ENCODE results near the gene RBMS3. TPM values are rescaled to one million over a fixed set of nuclear protein-coding genes. Genes with fewer than 3 reads are reported as not detected.

Gene RBMS3
- total RNA-seq, 1 experiment from 2014 or later = 74.2 TPM

DNA sequence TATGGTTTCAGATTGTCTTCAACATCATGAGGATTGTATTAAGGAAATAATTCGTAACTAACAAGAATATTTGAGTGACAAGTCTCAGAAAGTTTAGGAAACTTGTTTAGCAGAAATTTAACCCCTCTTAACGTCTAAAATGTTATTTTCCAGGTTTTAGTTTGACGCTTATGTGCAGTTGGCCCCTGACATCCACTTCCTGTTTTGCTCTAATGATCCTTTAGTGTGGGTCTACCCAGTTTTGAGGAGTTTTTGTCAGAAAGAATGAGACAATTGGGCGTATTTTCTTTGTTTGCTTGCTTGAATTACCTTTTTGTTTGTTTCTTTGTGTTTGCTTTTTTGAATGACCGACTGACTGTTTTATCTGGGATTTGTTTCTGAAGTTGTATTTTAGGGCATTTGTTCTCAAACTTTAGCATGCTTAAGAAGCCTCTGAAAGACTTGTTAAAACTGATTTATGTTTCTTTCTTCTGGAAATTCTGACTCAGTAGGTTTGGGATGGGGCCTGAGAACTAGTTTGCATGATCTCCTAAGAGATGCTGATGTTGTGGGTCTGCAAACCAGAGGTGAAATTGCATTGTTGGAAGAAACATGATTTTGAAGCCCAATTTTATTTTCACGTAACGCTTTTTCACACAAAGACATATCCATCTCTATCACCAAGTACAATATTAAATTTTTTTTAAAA, 20.6 kb downstream of the RBMS3 start:
- H3K27ac Mint-ChIP-seq (ENCODE audit: low read depth, unreplicated experiment) = no peak overlapping the region
- H3K4me1 Mint-ChIP-seq (ENCODE audit: insufficient read depth, unreplicated experiment) = peaks cover 23% of the 10 kb centered on the region
- ChIA-PET POLR2A (no interaction called here), CTCF (no interaction called here)
- BruUV-seq (replicated peaks) = no TSS peak
- no peaks in the 10 kb centered on the region for H3K9me3 Mint-ChIP-seq (ENCODE audit: unreplicated experiment)
- peaks cover 6% of the 10 kb centered on the region for H3K36me3 Mint-ChIP-seq (ENCODE audit: insufficient read depth, unreplicated experiment)
- DNase-seq (ENCODE audit: unreplicated experiment) = no peak
- no peak overlapping the region for H3K4me3 Mint-ChIP-seq (ENCODE audit: unreplicated experiment)
- TF ChIP-seq, protein P1, sequence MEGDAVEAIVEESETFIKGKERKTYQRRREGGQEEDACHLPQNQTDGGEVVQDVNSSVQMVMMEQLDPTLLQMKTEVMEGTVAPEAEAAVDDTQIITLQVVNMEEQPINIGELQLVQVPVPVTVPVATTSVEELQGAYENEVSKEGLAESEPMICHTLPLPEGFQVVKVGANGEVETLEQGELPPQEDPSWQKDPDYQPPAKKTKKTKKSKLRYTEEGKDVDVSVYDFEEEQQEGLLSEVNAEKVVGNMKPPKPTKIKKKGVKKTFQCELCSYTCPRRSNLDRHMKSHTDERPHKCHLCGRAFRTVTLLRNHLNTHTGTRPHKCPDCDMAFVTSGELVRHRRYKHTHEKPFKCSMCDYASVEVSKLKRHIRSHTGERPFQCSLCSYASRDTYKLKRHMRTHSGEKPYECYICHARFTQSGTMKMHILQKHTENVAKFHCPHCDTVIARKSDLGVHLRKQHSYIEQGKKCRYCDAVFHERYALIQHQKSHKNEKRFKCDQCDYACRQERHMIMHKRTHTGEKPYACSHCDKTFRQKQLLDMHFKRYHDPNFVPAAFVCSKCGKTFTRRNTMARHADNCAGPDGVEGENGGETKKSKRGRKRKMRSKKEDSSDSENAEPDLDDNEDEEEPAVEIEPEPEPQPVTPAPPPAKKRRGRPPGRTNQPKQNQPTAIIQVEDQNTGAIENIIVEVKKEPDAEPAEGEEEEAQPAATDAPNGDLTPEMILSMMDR (IDR thresholded peaks at IDR 0.05; ENCODE audit: unreplicated experiment) = no peak
- H3K27me3 Mint-ChIP-seq (ENCODE audit: insufficient read depth, unreplicated experiment) = no peaks in the 10 kb centered on the region
- intact Hi-C loops (cut with micrococcal nuclease) = no loop called here

DNA sequence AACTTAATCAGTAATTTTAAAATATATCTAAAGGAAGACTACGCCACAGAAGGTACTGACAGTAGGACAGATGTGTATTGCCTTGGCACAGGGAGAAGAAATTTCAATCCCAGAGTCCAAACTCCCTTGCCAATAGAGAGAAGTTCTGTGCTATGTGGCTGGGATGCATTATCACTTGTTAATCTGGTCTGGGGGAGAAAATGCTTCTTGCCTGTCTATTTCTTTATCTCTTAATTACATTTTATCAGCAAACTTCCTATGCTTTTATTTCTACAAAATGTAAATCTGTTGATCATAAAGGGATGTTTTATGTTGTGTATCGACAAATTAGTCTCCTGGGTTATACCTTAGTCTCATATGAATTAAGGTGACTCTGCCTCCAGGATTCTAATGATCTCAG, 21.7 kb downstream of the RBMS3 start:
- H3K9me3 Mint-ChIP-seq (ENCODE audit: unreplicated experiment) = no peaks in the 10 kb centered on the region
- H3K36me3 Mint-ChIP-seq (ENCODE audit: insufficient read depth, unreplicated experiment) = peaks cover 6% of the 10 kb centered on the region
- ChIA-PET POLR2A (no interaction called here), CTCF (no interaction called here)
- no peak overlapping the region for H3K4me3 Mint-ChIP-seq (ENCODE audit: unreplicated experiment)
- no peaks in the 10 kb centered on the region for H3K27me3 Mint-ChIP-seq (ENCODE audit: insufficient read depth, unreplicated experiment)
- intact Hi-C loops (cut with micrococcal nuclease) = no loop called here
- BruUV-seq (replicated peaks) = no TSS peak
- no peak overlapping the region for H3K27ac Mint-ChIP-seq (ENCODE audit: low read depth, unreplicated experiment)
- peaks cover 20% of the 10 kb centered on the region for H3K4me1 Mint-ChIP-seq (ENCODE audit: insufficient read depth, unreplicated experiment)
- TF ChIP-seq, protein P1 (IDR thresholded peaks at IDR 0.05; ENCODE audit: unreplicated experiment) = no peak
- DNase-seq (ENCODE audit: unreplicated experiment) = no peak

DNA sequence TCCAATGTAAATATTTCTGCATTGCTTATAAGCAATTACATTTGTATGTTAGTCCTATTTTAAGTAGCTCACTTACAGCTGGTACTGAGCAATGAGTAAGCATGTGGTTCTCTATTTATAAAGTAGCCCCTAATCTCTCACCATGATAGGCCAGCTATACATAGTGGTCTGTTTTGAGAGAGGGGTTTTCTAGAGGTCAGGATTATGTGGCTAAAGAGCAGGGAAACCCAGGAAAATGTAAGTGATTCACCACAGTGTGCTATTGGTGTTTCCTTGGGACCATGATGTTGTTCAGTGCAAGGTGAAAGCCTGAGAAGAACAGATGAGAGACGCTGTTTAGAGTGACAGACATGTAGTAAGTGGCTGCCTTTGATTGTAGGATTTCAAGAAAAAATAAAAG, 26.4 kb downstream of the RBMS3 start:
- no TSS peak for BruUV-seq (replicated peaks)
- POLR2A ChIA-PET = interaction anchor here (1.0 kb wide), 1 partner anchor 17 kb away, joined by 4 read pairs; no protein-coding TSS in a partner anchor
- no peak overlapping the region for H3K27ac Mint-ChIP-seq (ENCODE audit: low read depth, unreplicated experiment)
- H3K27me3 Mint-ChIP-seq (ENCODE audit: insufficient read depth, unreplicated experiment) = no peaks in the 10 kb centered on the region
- intact Hi-C loops (cut with micrococcal nuclease) = no loop called here
- H3K36me3 Mint-ChIP-seq (ENCODE audit: insufficient read depth, unreplicated experiment) = peaks cover 11% of the 10 kb centered on the region
- H3K4me3 Mint-ChIP-seq (ENCODE audit: unreplicated experiment) = no peak overlapping the region
- no peak for DNase-seq (ENCODE audit: unreplicated experiment)
- H3K9me3 Mint-ChIP-seq (ENCODE audit: unreplicated experiment) = no peaks in the 10 kb centered on the region
- no peaks in the 10 kb centered on the region for H3K4me1 Mint-ChIP-seq (ENCODE audit: insufficient read depth, unreplicated experiment)
- TF ChIP-seq, protein P1 (IDR thresholded peaks at IDR 0.05; ENCODE audit: unreplicated experiment) = no peak
- CTCF ChIA-PET = no interaction called here

DNA sequence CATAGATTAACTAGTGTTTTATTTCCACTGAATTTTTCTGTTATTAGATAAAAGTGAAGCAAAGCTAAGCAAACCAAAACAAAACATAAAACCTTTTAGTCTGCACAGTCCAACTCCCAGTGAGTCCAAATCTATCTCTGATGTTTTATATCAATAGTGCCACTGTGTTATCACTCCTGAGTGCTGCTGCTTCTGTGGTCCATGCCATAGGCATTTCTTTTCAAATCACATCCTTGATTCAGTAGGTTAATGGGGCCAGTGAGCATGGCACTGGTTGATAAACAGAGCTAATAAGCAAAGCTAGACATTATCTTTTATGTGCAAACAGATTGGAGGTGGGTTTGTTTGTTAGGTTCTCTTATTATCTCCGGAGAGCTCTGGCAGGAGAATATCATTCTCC, 30.0 kb downstream of the RBMS3 start:
- H3K36me3 Mint-ChIP-seq (ENCODE audit: insufficient read depth, unreplicated experiment) = peaks cover 11% of the 10 kb centered on the region
- no peaks in the 10 kb centered on the region for H3K27me3 Mint-ChIP-seq (ENCODE audit: insufficient read depth, unreplicated experiment)
- ChIA-PET POLR2A (no interaction called here), CTCF (interaction anchor here (0.6 kb wide), 1 partner anchor 461 kb away, joined by 3 read pairs; no protein-coding TSS in a partner anchor)
- TF ChIP-seq, protein P1 (IDR thresholded peaks at IDR 0.05; ENCODE audit: unreplicated experiment) = no peak
- no peak overlapping the region for H3K27ac Mint-ChIP-seq (ENCODE audit: low read depth, unreplicated experiment)
- no TSS peak for BruUV-seq (replicated peaks)
- H3K9me3 Mint-ChIP-seq (ENCODE audit: unreplicated experiment) = no peaks in the 10 kb centered on the region
- H3K4me1 Mint-ChIP-seq (ENCODE audit: insufficient read depth, unreplicated experiment) = peaks cover 10% of the 10 kb centered on the region
- intact Hi-C loops (cut with micrococcal nuclease) = no loop called here
- no peak overlapping the region for H3K4me3 Mint-ChIP-seq (ENCODE audit: unreplicated experiment)
- DNase-seq (ENCODE audit: unreplicated experiment) = no peak

Data from MCF 10A (cell line).